ENCODE measurements around the gene CTCF.

The CTCF gene

GRCh38 chr16:67613808-67614207, 51.5 kb downstream of the CTCF start:
- ChIA-PET CTCF (interaction anchor here (0.7 to 0.8 kb wide), 2 partner anchors 37 to 75 kb away, joined by 3 read pairs; no protein-coding TSS in a partner anchor), POLR2A (ENCODE audit: low non-redundant PET) (no interaction called here)
- TF ChIP-seq, protein P1, sequence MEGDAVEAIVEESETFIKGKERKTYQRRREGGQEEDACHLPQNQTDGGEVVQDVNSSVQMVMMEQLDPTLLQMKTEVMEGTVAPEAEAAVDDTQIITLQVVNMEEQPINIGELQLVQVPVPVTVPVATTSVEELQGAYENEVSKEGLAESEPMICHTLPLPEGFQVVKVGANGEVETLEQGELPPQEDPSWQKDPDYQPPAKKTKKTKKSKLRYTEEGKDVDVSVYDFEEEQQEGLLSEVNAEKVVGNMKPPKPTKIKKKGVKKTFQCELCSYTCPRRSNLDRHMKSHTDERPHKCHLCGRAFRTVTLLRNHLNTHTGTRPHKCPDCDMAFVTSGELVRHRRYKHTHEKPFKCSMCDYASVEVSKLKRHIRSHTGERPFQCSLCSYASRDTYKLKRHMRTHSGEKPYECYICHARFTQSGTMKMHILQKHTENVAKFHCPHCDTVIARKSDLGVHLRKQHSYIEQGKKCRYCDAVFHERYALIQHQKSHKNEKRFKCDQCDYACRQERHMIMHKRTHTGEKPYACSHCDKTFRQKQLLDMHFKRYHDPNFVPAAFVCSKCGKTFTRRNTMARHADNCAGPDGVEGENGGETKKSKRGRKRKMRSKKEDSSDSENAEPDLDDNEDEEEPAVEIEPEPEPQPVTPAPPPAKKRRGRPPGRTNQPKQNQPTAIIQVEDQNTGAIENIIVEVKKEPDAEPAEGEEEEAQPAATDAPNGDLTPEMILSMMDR (conservative IDR thresholded peaks at IDR 0.05; ENCODE audit: low read depth): no peak
- no peak overlapping the region for H3K27ac ChIP-seq
- DNase-seq (ENCODE audit: low spot score): no peak

GRCh38 chr16:67628216-67628615, 65.9 kb downstream of the CTCF start:
- ChIA-PET CTCF (interaction anchor here (0.6 kb wide), 1 partner anchor 218 kb away, joined by 4 read pairs; no protein-coding TSS in a partner anchor), POLR2A (ENCODE audit: low non-redundant PET) (interaction anchor here (0.6 kb wide), 1 partner anchor 123 kb away, joined by 4 read pairs; no protein-coding TSS in a partner anchor)
- TF ChIP-seq, protein P1 (conservative IDR thresholded peaks at IDR 0.05; ENCODE audit: low read depth): no peak
- no peak overlapping the region for H3K27ac ChIP-seq
- no peak for DNase-seq (ENCODE audit: low spot score)

GRCh38 chr16:67632415-67633172, 70.3 kb downstream of the CTCF start:
- TF ChIP-seq, protein P1 (conservative IDR thresholded peaks at IDR 0.05; ENCODE audit: low read depth): no peak
- DNase-seq (ENCODE audit: low spot score): no peak
- CTCF ChIA-PET: interaction anchor here (0.5 to 0.6 kb wide), 2 partner anchors 56 to 112 kb away, joined by 3 read pairs; no protein-coding TSS in a partner anchor
- H3K27ac ChIP-seq: no peak overlapping the region
- POLR2A ChIA-PET (ENCODE audit: low non-redundant PET): no interaction called here

GRCh38 chr16:67636713-67637112, 74.4 kb downstream of the CTCF start:
- TF ChIP-seq, protein P1 (conservative IDR thresholded peaks at IDR 0.05; ENCODE audit: low read depth): no peak
- ChIA-PET CTCF (no interaction called here), POLR2A (ENCODE audit: low non-redundant PET) (no interaction called here)
- no peak overlapping the region; the same call in 1 of the 2 replicates for H3K27ac ChIP-seq
- no peak for DNase-seq (ENCODE audit: low spot score)

GRCh38 chr16:67637625-67638024, 75.3 kb downstream of the CTCF start:
- ChIA-PET POLR2A (ENCODE audit: low non-redundant PET) (no interaction called here), CTCF (no interaction called here)
- no peak overlapping the region for H3K27ac ChIP-seq
- TF ChIP-seq, protein P1 (conservative IDR thresholded peaks at IDR 0.05; ENCODE audit: low read depth): no peak
- no peak for DNase-seq (ENCODE audit: low spot score)

GRCh38 chr16:67641779-67642708, 79.7 kb downstream of the CTCF start:
- no peak for DNase-seq (ENCODE audit: low spot score)
- POLR2A ChIA-PET (ENCODE audit: low non-redundant PET): no interaction called here
- peak overlapping the region; percentile 77 for H3K27ac ChIP-seq
- TF ChIP-seq, protein P1 (conservative IDR thresholded peaks at IDR 0.05; ENCODE audit: low read depth): no peak
- CTCF ChIA-PET: interaction anchor here (0.5 to 0.7 kb wide), 8 partner anchors 83 to 661 kb away, joined by 3 read pairs; no protein-coding TSS in a partner anchor
